ENCODE results near the gene SCAMP3.
A peak's percentile ranks its signal among the peaks of the same experiment; 100 is the strongest.

The SCAMP3 gene

DNA sequence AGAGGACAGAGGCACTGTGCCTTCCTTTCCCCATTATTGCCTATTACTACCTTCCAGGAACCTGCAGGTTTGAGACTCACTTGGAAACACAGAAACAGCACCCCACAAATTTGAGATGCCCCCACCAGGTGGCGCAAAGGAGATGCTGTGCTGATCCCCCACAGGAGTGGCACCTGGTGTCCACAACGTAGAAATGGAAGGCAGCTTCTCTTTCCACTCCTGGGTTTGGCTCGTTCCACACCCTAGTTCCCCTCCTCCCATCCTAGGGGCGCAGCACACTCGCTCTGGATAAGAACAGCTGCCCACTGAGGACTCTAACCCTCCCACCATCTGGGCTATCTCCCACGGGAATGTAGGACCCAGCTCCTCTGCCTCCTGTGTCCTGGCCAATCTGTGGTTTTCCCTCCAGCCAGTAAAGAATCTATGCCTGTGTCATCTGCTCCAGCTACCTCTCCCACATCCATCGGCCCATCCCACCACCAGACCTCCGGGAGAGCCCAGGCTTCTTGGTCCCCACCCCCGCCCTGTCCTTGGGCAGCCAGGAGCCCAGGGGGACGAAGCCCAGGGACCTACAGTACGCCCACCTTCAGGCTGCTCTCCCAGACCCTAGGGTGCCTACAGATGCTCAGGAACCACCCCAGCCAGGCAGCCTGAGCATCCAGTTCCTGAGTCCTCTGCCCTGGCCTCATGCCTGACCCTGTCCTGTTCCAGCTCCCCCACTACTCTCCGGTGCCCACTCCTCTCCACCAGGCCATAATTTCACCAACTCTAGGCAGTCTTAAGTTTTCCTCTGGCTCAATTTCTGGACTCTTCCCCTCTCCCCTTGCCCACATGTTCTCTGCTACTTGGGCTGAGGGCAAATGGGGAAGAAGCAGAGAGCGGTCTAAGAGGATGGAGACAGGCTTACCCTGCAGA lies 55.0 kb downstream of the SCAMP3 start:
- peak; percentile 77 to 91 (median 83) for DNase-seq (ENCODE audit: low read depth in 3 of 3)

Data from stimulated activated CD4-positive, alpha-beta T cell treated with anti-CD3 and anti-CD28 coated beads, TNF-alpha, amount 100 ng/mL, for 24 hours (primary cell).